ENCODE data around the gene LSM4.

- TF ChIP-seq PRDM4 (tag by site-specific recombination; IDR thresholded peaks at IDR 0.05), result no peak
- TF ChIP-seq ZNF707 (tag by site-specific recombination; IDR thresholded peaks at IDR 0.05), result no peak
- peak; percentile 59; the same call in 1 of the 2 replicates for TF ChIP-seq CTCF (tag by site-specific recombination; IDR thresholded peaks at IDR 0.05)
- TF ChIP-seq ZNF280C (tag by site-specific recombination; IDR thresholded peaks at IDR 0.05), result no peak
- TF ChIP-seq KLF16 (tag by site-specific recombination; IDR thresholded peaks at IDR 0.05), result no peak
- TF ChIP-seq ZNF76 (tag by site-specific recombination; IDR thresholded peaks at IDR 0.05; ENCODE audit: borderline replicate concordance, low read depth), result no peak
- no peak for TF ChIP-seq ZBTB49 (tag by site-specific recombination; IDR thresholded peaks at IDR 0.05; ENCODE audit: low read depth)
Observed at GRCh38 chr19:18328340-18329034, 5.6 kb upstream of the LSM4 start.
